ENCODE measurements around the gene HIRIP3. TPM values are rescaled to one million over a fixed set of nuclear protein-coding genes. Genes with fewer than 3 reads are reported as not detected.
A peak's percentile ranks its signal among the peaks of the same experiment; 100 is the strongest.

The HIRIP3 gene
- total RNA-seq, 2 donors from 2014 or later, result 30.1 to 38.7 TPM

- no peaks in the 10 kb centered on the region for H3K9me3 Mint-ChIP-seq
- peaks cover 13 to 27% of the 10 kb centered on the region in 2 donors for H3K36me3 Mint-ChIP-seq
- no peak for ATAC-seq
- peak overlapping the region; percentile 46 to 92 for H3K27ac Mint-ChIP-seq
- no peak for DNase-seq (ENCODE audit: low spot score in 2 of 2)
Observed at GRCh38 chr16:29992344-29992967, 3.0 kb downstream of the HIRIP3 start.

- no peak for DNase-seq (ENCODE audit: low spot score in 2 of 2)
- Mint-ChIP-seq H3K9me3 (no peaks in the 10 kb centered on the region), H3K27ac (no peak overlapping the region), H3K36me3 (peaks cover 8 to 22% of the 10 kb centered on the region in 2 donors)
- no peak for ATAC-seq
Observed at GRCh38 chr16:29991571-29991904, 3.9 kb downstream of the HIRIP3 start.

- peaks cover 3 to 20% of the 10 kb centered on the region in 2 donors for H3K36me3 Mint-ChIP-seq
- no peak for DNase-seq (ENCODE audit: low spot score in 2 of 2)
- no peaks in the 10 kb centered on the region for H3K9me3 Mint-ChIP-seq
- no peak for ATAC-seq
- no peak overlapping the region for H3K27ac Mint-ChIP-seq
Observed at GRCh38 chr16:29990883-29991570, 4.4 kb downstream of the HIRIP3 start.

DNA sequence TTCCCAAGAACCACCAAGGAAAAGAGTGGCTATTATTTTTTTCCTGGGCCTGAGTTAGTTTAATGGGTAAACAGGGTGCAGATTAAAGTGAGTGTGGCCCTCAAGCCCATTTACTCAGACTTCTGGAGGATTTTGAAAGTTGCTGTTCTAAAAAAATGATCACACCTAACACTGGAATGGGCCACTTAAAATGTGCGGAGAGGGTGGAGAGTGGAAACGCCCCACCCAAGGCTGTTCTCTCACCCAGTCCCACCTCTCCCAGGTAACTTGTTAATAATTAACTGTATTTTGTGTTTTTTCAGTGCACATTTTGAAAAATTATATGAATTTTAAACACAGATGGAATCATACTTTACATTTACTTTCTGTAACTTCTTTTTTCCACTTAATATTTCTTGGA, 5.4 kb downstream of the HIRIP3 start:
- Mint-ChIP-seq H3K27ac (peak overlapping the region in 1 of 2 donors; percentile 7), H3K9me3 (no peaks in the 10 kb centered on the region), H3K36me3 (peaks cover 0 to 17% of the 10 kb centered on the region in 2 donors)
- DNase-seq (ENCODE audit: low spot score in 2 of 2) (no peak), ATAC-seq (no peak)

DNA sequence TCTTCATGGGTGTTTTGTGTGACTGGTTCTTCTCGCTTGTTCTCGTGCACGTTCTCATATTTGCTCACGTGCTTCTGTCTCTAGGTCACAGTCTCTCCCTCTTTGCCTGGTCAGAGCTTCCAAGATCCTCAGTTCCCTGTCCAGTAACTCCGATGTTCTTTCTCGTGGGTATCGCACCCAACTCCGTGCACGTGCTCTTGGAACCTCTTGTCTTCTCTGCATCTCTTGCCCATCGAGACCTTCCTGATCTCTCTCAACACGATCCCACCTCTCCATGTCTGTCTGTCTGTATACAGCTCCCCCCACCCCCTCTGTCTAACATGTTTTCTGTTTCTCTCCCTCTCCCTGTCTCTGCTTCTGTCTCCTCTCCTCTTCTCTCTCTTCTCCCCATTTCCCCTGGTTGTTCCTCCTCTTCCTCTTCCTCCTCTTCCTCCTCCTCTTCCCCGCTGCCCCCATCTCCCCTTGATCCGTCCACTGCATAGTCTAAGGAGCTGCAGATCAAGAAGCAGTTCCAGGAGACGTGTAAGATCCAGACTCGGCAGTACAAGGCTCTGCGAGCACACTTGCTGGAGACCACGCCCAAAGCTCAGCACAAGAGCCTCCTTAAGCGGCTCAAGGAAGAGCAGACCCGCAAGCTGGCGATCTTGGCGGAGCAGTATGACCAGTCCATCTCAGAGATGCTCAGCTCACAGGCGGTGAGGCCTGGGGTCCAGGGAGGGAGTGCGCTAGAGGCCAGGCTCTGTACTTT, 6.1 kb downstream of the HIRIP3 start:
- peaks cover 0 to 10% of the 10 kb centered on the region in 2 donors for H3K36me3 Mint-ChIP-seq
- no peak for ATAC-seq
- DNase-seq (ENCODE audit: low spot score in 2 of 2), result no peak
- no peaks in the 10 kb centered on the region for H3K9me3 Mint-ChIP-seq
- peak overlapping the region; percentile 62 to 81 for H3K27ac Mint-ChIP-seq

GRCh38 chr16:29988346-29989075, 6.9 kb downstream of the HIRIP3 start:
- ATAC-seq, result no peak
- peak overlapping the region; percentile 62 to 81 for H3K27ac Mint-ChIP-seq
- H3K36me3 Mint-ChIP-seq, result peaks cover 0 to 15% of the 10 kb centered on the region in 2 donors
- H3K9me3 Mint-ChIP-seq, result no peaks in the 10 kb centered on the region
- DNase-seq (ENCODE audit: low spot score in 2 of 2), result no peak

DNA sequence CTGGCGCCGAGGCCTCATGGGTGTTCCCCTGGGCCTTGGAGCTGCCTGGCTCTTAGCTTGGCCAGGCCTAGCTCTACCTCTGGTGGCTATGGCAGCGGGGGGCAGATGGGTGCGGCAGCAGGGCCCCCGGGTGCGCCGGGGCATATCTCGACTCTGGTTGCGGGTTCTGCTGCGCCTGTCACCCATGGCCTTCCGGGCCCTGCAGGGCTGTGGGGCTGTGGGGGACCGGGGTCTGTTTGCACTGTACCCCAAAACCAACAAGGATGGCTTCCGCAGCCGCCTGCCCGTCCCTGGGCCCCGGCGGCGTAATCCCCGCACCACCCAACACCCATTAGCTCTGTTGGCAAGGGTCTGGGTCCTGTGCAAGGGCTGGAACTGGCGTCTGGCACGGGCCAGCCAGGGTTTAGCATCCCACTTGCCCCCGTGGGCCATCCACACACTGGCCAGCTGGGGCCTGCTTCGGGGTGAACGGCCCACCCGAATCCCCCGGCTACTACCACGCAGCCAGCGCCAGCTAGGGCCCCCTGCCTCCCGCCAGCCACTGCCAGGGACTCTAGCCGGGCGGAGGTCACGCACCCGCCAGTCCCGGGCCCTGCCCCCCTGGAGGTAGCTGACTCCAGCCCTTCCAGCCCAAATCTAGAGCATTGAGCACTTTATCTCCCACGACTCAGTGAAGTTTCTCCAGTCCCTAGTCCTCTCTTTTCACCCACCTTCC, 7.9 kb downstream of the HIRIP3 start:
- ATAC-seq (no peak), DNase-seq (ENCODE audit: low spot score in 2 of 2) (no peak)
- Mint-ChIP-seq H3K27ac (peak overlapping the region in 1 of 2 donors; percentile 62), H3K9me3 (no peaks in the 10 kb centered on the region), H3K36me3 (peaks cover 0 to 16% of the 10 kb centered on the region in 2 donors)

GRCh38 chr16:29986931-29987330, 8.5 kb downstream of the HIRIP3 start:
- DNase-seq (ENCODE audit: low spot score in 2 of 2) (no peak), ATAC-seq (no peak)
- Mint-ChIP-seq H3K36me3 (peaks cover 0 to 16% of the 10 kb centered on the region in 2 donors), H3K27ac (peak overlapping the region; percentile 58 to 73), H3K9me3 (no peaks in the 10 kb centered on the region)

DNA sequence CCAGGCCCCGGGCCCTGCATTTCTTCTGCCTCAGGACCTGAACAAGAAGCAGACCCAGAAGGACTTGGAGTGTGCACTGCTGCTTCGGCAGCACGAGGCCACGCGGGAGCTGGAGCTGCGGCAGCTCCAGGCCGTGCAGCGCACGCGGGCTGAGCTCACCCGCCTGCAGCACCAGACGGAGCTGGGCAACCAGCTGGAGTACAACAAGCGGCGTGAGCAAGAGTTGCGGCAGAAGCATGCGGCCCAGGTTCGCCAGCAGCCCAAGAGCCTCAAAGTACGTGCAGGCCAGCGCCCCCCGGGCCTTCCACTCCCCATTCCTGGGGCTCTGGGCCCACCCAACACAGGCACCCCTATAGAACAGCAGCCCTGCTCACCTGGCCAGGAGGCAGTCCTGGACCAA, 9.2 kb downstream of the HIRIP3 start:
- no peak for ATAC-seq
- peak overlapping the region; percentile 58 to 73 for H3K27ac Mint-ChIP-seq
- peaks cover 0 to 16% of the 10 kb centered on the region in 2 donors for H3K36me3 Mint-ChIP-seq
- H3K9me3 Mint-ChIP-seq, result no peaks in the 10 kb centered on the region
- no peak for DNase-seq (ENCODE audit: low spot score in 2 of 2)

DNA sequence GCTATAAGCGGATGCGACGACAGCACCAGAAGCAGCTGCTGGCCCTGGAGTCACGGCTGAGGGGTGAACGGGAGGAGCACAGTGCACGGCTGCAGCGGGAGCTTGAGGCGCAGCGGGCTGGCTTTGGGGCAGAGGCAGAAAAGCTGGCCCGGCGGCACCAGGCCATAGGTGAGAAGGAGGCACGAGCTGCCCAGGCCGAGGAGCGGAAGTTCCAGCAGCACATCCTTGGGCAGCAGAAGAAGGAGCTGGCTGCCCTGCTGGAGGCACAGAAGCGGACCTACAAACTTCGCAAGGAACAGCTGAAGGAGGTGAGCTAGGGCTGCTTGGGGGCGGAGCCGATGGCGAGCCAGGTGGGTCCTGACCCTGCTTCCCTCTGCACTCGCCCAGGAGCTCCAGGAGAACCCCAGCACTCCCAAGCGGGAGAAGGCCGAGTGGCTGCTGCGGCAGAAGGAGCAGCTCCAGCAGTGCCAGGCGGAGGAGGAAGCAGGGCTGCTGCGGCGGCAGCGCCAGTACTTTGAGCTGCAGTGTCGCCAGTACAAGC, 10.1 kb downstream of the HIRIP3 start:
- Mint-ChIP-seq H3K9me3 (no peaks in the 10 kb centered on the region), H3K36me3 (peaks cover 0 to 16% of the 10 kb centered on the region in 2 donors), H3K27ac (peak overlapping the region in 1 of 2 donors; percentile 73)
- no peak for ATAC-seq
- no peak for DNase-seq (ENCODE audit: low spot score in 2 of 2)

DNA sequence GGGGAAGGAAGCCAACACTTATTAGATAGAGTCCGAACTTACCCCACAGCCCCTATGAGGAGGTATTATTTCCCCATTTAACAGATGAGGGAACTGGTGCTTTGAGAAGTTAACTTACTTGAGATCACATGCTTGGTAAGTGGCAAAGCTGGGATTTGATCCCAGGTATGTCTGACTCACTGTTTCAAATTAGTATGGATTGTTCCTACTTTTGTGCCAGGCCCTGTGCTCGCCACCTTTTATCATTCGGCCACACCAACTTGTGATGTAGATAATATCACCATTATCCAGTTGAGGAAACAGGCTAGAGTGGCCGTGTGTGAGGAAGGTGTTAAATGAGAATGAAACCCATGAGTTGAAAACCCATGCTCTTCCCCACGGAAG, 10.7 kb downstream of the HIRIP3 start:
- DNase-seq (ENCODE audit: low spot score in 2 of 2) (no peak), ATAC-seq (no peak)
- no peaks in the 10 kb centered on the region for H3K9me3 Mint-ChIP-seq
- H3K27ac Mint-ChIP-seq, result no peak overlapping the region
- H3K36me3 Mint-ChIP-seq, result peaks cover 0 to 16% of the 10 kb centered on the region in 2 donors

- DNase-seq (ENCODE audit: low spot score in 2 of 2) (no peak), ATAC-seq (no peak)
- Mint-ChIP-seq H3K9me3 (no peaks in the 10 kb centered on the region), H3K27ac (no peak overlapping the region), H3K36me3 (peaks cover 0 to 16% of the 10 kb centered on the region in 2 donors)
Observed at GRCh38 chr16:29984137-29984763, 11.2 kb downstream of the HIRIP3 start.

DNA sequence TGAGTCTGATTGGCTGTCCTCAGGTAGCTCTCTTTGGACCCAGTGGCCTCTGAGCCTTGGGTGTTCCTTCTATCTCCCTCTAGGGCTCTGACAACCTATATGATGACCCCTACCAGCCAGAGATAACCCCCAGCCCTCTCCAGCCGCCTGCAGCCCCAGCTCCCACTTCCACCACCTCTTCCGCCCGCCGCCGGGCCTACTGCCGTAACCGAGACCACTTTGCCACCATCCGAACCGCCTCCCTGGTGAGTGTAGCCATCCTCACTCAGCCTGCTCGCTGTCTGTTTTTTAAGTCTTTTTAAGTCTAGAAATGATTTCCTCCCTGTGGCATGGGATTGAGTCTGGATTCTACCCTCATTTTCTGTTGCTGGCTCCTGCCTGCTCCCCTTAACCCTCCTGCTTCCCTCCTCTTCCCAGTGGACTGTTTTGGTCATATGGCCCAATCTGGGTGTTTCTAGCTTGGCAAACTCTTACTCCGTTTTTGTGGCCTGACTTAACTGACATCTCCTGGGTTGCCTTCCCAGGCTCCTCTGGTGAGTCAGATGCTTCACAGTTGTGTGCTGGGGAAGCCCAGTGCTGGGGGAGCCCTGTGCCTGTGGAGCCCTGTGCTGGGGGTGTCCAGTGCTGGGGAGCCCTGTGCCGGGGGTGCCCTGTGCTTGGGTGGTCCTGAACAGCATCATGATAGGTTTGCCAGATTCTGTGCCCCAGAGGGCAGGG, 11.8 kb downstream of the HIRIP3 start:
- no peaks in the 10 kb centered on the region for H3K9me3 Mint-ChIP-seq
- no peak for DNase-seq (ENCODE audit: low spot score in 2 of 2)
- no peak for ATAC-seq
- H3K27ac Mint-ChIP-seq, result peak overlapping the region in 1 of 2 donors; percentile 12
- peaks cover 0 to 16% of the 10 kb centered on the region in 2 donors for H3K36me3 Mint-ChIP-seq

DNA sequence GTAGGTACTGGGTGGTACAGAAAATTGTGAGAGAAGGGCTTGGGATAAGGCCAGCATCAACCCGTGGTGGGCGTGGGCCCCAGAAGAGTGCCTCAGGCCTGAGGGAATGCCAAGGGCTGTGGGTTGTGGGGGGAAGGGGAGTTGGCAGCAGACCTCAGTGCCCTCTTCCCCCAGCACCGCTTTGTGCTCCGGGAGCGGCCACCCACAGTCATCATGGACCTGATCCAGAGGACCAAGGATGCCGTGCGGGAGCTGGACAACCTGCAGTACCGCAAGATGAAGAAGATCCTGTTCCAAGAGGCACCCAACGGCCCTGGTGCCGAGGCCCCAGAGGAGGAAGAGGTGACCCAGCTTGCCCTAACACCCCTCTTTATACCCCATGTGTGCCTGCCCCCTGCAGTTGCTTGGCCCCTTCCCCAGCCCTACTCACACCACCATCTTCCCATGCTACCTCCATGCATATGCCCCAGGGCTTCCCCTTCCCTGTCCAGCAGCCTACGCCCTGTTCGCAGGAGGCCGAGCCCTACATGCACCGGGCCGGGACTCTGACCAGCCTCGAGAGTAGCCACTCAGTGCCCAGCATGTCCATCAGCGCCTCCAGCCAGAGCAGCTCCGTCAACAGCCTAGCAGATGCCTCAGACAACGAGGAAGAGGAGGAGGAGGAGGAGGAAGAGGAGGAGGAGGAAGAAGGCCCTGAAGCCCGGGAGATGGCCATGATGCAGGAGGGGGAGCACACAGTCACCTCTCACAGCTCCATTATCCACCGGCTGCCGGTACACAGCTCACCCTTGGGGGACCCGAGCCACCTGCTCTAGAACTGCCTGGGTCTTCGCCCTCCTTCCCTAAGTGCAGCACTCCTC, 12.6 kb downstream of the HIRIP3 start:
- no peak for ATAC-seq
- peaks cover 0 to 16% of the 10 kb centered on the region in 2 donors for H3K36me3 Mint-ChIP-seq
- no peaks in the 10 kb centered on the region for H3K9me3 Mint-ChIP-seq
- no peak for DNase-seq (ENCODE audit: low spot score in 2 of 2)
- no peak overlapping the region for H3K27ac Mint-ChIP-seq

Measured in activated naive CD4-positive, alpha-beta T cell treated with anti-CD3 and anti-CD28 coated beads, Interleukin-2, amount 50 U/mL, for 72 hours (primary cell).